Activated CD8-positive, alpha-beta memory T cell treated with anti-CD3 and anti-CD28 coated beads for 1 hour (primary cell): Measurements from ENCODE around the gene SPEF1.
"Not testable (repeated sequence)": the region's sequence is repeated elsewhere in the genome, so short reads cannot be mapped to it uniquely, and the experiment has no call there.

Experiments
- DNase-seq, 2 donors: peaks; one replicate each; pipeline ENCODE4 v3.0.0-alpha.2; 2020; ENCODE audit warnings: low read depth in 1 of 2; ENCODE audit errors: extremely low read depth in 1 of 2

SPEF1 gene

GRCh38 chr20:3811467-3812258, 30.4 kb upstream of the SPEF1 start:
- peak; percentile 84 to 88 for DNase-seq

DNA sequence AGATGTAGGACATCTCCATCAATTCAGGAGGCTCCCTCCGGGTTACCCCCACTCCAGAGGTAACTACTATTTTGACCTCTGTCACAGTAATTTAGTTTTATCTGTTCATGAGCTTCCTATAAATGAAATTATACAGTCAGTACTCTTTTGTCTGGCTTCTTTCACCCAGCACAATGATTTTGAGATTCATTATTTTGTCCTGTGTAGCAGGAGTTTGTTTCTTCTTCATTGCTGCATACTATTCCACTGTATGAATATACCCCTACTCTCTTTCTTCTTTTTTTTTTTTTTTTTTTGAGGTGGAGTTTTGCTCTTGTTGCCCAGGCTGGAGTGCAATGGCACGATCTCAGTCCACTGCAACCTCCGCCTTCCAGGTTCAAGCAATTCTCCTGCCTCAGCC, 27.3 kb upstream of the SPEF1 start:
- no peak for DNase-seq

- no peak for DNase-seq
These were observed 23.5 kb upstream of the SPEF1 start for GRCh38 chr20:3804781-3805180.

DNA sequence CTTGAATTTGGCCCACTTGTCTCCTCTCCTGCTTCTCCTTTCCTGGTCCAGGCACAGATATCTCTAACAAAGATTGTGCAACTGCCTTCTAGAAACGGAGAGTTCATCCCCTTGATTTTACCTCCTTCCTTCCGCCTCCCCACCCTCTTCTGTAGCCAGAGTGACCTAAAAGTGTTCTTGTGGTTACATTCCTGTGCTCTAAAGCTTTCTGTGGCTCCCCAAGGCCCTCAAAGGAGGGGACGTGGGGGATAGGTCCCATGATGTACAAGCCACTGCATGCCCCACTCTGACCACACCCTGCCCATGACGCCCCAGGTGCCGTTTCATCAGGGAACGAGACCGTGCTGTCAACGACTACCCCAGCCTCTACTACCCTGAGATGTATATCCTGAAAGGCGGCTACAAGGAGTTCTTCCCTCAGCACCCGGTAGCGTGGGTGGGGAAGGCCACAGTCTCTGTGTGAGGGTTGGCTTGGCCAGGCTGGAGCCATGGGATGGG, 23.1 kb upstream of the SPEF1 start:
- no peak for DNase-seq

GRCh38 chr20:3803854-3804253, 22.6 kb upstream of the SPEF1 start:
- DNase-seq = no peak

- no peak for DNase-seq
These were observed 22.0 kb upstream of the SPEF1 start for GRCh38 chr20:3803289-3803688.

DNA sequence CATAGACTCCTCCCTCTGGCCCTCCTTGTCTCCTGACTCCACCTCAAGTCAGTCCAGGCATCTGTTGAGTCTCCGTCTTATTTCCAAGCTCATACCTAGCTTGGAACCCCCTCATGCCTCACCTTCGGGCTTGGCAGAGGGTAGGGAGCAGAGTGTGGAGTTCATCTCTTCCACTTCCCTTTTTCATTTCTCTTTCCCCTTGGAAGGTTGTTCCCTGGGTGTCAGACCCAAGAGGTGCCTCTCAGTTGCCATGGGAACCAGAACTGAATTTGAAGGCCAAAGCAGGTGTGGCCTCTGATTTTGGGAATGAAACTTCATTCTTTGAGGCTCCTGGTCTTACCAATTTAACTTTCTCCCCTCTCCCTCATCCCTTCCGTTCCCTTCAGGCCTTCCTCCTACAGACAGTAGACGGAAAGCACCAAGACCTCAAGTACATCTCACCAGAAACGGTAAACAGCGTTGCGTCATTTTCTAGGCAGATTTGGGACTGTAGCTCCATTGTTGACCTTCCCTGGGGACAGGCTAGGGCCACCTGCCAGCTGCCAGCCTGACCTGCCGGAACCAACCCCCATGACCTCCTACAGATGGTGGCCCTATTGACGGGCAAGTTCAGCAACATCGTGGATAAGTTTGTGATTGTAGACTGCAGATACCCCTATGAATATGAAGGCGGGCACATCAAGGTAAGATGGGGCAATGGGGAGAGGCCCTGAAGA, 21.4 kb upstream of the SPEF1 start:
- no peak for DNase-seq

GRCh38 chr20:3801846-3802245, 20.6 kb upstream of the SPEF1 start:
- DNase-seq = no peak

GRCh38 chr20:3801299-3801698, 20.1 kb upstream of the SPEF1 start:
- DNase-seq = no peak

DNA sequence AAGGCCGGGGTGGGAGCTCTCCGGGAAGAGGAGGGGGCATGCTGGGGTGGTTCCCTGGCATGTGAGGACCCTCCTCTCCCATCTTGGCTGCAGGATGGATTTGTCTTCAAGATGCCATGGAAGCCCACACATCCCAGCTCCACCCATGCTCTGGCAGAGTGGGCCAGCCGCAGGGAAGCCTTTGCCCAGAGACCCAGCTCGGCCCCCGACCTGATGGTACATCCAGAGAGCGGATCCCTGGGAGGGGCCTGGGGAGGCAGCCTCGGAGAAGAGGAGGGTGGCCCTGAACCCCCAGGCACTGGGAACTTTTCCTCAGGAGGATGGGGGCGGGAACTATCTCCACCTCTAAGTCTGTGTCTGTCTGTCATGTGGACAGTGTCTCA, 19.6 kb upstream of the SPEF1 start:
- DNase-seq = no peak

GRCh38 chr20:3800256-3800877, 19.1 kb upstream of the SPEF1 start:
- no peak for DNase-seq

DNA sequence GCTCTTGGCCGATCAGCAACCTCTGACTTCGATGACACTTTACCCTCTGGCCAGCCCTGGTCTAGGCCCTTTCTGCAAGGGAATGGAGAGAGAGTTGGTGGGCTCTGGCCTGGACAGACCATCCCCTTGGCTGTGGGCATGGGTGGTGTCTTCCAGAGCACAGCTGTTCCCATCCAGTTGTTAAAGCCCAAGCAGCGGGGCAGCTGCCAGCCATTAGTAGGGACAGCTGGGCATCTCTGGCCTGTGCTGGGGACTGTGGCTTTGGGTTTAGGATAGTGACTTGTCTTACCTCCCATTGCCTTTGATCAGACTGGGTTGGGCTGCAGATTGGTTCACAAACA, 17.6 kb upstream of the SPEF1 start:
- DNase-seq = no peak

- DNase-seq = no peak
These were observed 17.1 kb upstream of the SPEF1 start for GRCh38 chr20:3798373-3798768.

GRCh38 chr20:3797592-3798372, 16.5 kb upstream of the SPEF1 start:
- no peak for DNase-seq

DNA sequence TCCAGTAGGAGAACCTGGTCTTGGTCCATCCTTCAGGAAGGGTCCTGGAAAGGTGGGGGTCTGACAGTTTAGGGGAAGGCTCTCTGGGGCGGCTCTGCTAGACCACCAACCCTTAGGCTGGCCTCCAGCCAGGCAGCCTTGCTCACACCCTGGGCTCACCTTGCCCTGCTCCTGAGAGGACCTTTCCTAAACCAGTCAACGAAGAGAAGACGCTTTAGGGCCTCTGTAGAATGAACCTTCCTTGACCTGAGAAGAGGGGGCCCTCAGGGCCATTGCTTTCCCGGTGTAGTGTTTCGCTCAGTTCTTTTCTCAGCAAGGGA, 15.9 kb upstream of the SPEF1 start:
- no peak for DNase-seq

GRCh38 chr20:3796477-3797225, 15.4 kb upstream of the SPEF1 start:
- DNase-seq = no peak

DNA sequence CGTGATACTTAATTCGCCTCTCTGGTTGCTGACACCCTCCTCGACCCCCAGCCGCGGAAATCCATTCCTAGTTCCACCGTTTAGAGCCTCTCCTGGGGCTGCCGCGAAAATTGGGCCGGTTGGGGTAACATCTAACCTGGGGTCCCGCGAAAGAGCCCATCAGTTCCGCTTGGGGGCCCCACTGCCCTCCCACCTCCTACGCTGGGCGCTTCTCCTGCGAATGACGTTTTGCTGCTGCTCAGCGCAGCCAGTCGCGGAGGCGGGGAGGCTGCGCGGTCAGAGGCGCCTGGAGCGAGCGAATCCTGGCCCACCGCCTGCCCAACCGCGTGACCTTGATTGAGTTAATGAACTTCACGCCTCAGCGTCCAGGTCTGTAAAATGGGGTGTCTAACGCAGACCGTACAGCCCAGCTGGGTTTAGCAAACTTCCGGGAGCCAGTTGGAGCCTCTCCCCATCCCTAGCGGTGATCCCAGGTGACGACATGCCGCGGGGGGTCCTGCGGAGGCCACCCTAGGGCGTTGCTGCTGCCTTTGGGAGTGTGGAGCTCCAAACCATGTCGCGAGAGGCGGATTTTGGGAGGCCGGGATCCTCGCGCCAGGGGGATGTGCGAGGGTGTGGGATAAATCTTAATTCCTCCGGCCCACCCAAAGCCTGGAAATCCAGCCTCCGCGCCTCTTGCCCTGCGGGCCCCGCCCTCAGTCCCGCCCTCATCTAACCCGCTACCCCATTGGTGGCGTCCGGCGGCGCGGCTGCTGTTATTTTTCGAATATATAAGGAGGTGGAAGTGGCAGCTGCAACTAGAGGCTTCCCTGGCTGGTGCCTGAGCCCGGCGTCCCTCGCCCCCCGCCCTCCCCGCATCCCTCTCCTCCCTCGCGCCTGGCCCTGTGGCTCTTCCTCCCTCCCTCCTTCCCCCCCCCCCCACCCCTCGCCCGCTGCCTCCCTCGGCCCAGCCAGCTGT, 14.5 kb upstream of the SPEF1 start, which contains the start of gene CDC25B:
TSS of gene CDC25B (plus strand) at position 800 of the 958 bp plus-strand sequence. CDS start 222 bp downstream, outside the sequence.
- peak; percentile 73 to 87 for DNase-seq

DNA sequence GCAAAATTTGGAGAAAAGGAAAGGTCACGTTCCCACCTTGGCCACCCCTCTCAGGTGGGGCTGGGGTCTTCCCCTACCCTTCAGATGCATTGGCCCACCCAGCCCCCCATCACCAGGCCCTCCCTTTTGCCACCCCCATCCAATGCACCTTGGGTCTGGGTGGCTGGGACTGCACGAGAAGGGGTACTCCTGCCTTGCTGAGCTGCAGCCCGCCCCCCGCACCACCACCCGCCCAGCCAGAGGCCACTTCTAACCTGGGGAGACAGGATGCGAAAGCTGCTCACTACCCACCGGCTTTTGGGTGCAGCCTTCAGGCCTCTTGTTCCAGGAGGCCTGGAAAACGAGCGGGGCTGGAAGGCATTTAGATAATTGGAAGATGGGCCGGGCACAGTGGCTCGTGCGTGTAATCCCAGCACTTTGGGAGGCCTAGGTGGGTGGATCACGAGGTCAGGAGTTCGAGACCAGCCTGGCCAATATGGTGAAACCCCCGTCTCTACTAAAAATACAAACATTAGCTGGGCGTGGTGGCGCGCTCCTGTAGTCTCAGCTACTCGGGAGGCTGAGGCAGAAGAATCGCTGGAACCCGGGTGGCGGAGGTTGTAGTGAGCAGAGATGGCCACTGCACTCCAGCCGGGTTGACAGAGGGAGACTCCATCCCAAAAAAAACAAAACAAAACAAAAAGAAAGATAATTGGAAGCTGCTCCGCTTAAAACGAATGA, 13.6 kb upstream of the SPEF1 start:
- DNase-seq = no peak

DNA sequence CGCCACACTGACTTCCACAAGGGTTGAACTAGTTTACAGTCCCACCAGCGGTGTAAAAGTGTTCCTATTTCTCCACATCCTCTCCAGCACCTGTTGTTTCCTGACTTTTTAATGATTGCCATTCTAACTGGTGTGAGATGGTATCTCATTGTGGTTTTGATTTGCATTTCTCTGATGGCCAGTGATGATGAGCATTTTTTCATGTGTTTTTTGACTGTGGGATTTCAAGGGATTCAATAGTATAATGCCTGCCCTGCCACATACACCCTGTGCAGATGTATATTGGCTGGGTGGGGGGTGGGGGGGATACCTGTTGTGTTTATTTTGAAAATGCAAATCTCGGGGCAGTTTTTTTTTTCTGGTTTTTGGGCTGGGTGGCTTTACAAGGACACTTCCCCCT, 12.9 kb upstream of the SPEF1 start:
- DNase-seq = not testable (repeated sequence)
